HG03060 (cell line): Measurements from ENCODE around the gene OTOP2.

ENCODE experiments used
- ATAC-seq: cut with Tn5 transposase; IDR thresholded peaks from one replicate; pipeline ENCODE4 v1.9.1; 2021; ENCODE audit warnings: low read depth, moderate number of reproducible peaks; ENCODE audit not compliant: unreplicated experiment

OTOP2 gene

DNA sequence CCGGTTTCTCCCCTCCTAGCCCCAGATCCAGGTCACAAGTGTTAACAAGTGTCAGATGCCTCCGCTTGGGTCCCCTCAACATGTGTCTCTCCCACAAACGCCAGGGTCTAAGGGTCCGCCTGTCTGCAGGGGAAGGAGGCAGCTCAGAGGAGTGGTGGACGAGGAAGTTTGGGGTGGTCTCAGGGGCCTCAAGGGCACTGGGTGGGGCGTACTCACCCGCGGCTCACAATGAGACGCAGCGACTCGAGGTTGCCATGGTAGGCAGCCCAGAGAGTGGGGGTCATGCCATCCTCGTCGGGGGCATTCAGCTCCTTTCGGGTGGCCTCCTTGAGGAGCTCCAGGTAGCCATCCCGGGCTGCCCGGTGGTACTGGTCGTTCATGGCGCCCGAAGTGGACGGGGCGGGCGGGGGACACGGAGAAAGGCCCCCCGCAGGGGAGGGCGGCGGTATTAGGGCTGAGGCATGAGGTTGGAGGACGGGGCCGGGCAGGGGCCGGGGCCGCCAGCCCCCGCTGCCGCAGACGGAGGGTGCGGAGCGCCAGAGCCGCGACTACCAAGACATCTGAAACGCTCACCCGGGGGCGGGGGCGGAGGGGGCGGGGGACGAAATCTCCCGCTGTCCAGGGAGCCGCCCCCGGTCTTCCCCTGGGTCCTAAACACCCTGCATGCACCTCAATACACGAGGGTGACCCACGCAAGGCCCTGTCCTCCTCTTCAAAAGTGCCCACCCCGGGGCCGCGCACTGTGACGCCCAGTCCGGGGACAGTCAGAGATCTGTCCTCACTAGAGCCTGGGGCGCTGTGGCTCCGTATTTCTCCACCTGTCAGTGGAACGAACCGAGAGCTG lies 1.2 kb upstream of the OTOP2 start, which contains the start of gene USH1G:
Gene USH1G, minus strand, starts transcription at position 562 of the 844 bp plus-strand sequence. Its CDS starts 182 bp downstream, at position 380.
- no peak for ATAC-seq

DNA sequence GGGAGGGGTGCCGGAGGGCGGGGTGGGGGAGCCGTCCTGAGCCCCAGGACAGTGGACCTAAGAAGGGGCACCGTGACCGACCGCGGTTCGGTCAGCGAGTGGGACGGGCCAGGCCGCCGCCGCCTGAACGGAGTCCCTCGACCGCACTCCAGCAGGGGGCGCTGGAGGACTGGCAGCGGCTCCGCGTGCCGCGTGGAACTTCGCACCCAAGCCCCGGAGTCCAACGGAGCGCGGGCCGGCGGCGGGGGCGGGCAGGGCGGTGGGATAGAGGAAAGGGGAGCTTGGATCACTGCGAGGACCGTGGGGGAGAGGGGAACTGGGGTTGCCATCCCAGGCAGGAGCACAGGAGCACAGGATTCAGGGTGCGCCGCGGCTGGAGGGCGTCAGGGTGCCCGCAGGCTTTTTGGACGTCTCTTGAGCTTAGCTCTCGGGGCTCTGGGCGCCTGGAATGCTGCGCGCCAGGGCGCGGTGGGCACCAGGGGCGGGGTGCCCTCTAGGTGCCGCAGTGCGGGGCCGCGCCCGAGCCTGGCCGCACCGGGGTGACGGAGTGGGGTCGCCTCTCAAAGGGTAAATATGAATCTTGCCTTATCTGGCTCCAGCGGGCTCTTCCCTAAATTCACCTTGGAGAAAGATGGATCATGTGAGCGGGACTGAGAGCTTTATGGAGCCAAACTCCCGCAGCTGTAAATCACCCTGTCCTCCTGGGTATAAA lies 379 bp upstream of the OTOP2 start:
- no peak for ATAC-seq

GRCh38 chr17:74925242-74925641 lies 1.2 kb downstream of the OTOP2 start:
- ATAC-seq = no peak

DNA sequence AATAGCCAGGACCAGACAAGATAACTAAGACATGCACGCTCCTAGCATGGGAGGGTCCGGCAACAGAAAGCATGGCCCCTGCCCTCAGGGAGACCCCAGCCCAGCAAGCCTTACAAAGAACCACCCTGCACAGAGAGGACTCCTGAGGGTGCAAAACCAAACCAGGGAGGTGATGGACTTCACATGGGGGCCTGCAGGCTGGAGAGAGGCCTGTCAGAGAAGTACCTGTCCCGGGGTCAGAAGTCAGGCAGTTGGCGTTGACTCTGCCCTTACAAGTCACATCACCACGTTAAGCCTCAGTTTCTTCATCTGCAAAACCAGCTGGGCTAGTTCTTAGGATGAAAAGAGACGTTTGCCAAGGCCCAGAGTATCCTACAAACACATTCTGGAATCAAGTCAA lies 4.7 kb downstream of the OTOP2 start:
- ATAC-seq = no peak

DNA sequence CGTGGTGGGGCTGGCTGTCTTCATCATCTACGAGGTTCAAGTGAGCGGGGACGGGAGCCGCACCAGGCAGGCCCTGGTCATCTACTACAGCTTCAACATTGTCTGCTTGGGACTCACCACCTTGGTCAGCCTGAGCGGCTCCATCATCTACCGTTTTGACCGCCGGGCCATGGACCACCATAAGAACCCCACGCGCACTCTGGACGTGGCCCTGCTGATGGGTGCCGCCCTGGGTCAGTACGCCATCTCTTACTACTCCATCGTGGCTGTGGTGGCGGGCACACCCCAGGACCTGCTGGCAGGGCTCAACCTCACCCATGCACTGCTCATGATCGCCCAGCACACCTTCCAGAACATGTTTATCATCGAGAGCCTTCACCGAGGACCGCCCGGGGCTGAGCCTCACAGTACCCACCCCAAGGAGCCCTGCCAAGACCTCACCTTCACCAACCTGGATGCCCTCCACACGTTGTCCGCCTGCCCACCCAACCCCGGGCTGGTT lies 6.5 kb downstream of the OTOP2 start:
- ATAC-seq = no peak

DNA sequence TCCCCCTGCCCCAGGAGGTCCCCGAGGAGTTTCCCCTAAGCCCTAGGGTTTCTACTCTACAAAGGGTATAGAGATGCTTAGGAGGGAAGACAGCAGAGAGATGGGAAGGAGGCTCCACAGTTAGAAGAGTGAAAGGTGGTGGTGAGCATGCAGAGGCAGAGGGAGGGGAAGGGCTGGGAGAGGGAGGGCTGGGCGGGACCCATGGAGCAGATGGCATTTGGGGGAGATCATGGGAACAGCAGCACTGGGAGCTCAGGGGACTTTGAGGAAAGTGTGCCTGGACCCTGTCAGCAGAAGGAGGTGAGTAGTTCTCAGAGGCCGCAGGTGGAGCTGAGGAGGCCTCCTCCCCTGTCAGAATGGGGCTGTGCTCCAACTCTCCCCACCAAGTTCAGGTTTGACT lies 11.0 kb downstream of the OTOP2 start:
- no peak for ATAC-seq

DNA sequence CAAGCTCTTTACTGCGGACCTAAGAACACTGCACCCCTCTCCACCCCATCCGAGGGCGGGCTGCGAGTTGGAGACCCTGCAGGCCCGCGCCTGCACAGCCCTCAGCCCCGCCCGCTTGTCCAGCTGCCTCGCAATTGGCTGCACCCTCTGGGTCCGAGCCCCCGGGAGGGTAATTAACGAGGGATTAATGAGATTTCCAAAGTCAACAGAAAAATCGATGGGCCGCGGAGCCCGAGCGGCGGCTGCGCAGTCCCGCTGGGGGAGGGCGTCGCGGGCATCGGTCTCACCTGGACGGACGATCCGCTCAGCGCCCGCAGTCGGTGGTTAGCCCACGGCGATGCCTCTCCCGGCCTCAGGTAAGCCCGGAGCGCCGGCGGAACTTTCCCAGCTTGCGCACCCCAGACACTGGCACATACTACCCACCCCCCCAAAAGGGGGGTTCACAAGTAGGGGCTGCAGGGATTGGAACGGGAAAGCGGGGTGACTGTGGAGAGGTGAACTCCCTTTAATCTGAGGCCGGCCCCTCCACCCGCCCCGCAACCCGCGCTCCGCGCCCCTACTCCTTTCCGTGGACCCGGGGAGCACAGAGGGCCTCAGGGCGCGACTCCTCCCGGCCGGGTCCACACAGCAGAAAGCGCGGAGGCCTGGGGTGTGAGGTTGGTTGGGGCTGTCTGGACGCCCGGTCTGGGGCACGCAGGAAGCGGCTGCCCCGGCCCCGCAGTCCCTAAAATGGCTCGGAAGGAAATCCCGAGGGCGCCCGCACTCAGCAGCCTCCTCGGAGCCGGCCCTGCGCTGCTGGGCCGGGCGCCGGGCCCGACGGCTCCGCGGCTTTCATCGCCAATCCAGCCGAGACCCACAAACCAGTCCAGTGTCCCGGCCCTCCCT lies 11.8 kb downstream of the OTOP2 start, which contains the start of gene OTOP3:
Gene OTOP3, plus strand, starts transcription at position 314 of the 885 bp plus-strand sequence. Its CDS starts 24 bp downstream, at position 338.
- ATAC-seq = no peak

- ATAC-seq = no peak
Observed at GRCh38 chr17:74936470-74936799, 12.4 kb downstream of the OTOP2 start.

DNA sequence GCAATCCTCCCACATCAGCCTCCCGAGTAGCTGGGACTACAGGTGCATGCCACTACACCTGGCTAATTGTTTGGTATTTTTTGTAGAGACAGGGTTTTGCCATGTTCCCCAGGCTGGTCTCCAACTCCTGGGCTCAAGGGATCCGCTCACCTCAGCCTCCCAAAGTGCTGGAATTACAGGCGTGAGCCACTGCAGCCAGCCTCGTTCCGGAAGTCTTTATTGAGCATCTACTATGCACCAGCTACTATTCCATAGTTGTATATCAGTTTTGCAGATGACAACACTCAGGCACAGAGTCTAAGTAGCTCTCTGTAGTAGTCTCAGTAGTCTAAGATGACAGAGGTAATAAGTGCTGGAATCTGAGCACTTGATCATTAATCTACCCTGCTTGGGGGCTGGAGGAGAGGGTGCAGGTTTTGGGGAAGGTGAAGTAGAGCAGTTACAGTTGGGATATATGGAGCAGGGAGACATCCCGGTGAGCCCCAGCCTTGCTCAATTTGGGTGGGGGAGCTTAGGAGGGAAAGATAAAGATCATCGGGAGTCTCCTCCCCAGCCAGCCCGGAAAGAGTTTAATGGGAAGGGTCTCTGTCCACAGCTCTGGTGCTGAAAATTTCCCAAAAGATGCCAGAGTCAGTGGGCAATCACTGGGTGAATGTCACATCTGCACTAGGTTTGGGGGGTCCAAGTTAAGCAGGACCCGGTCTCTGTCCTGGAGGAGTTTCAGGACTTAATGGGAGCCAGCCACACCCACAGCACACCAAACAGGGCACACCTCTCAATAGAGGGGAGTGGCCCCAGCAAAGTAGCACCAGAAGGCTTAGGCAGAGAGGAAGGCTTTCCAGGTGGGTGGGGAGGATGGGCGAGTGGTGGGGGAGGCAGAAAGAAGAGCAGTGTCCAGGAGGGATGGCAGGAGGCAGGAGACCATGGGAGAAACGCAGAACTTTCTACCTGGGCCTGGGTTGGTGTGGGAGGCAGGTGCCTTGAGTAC lies 13.3 kb downstream of the OTOP2 start:
- no peak for ATAC-seq

DNA sequence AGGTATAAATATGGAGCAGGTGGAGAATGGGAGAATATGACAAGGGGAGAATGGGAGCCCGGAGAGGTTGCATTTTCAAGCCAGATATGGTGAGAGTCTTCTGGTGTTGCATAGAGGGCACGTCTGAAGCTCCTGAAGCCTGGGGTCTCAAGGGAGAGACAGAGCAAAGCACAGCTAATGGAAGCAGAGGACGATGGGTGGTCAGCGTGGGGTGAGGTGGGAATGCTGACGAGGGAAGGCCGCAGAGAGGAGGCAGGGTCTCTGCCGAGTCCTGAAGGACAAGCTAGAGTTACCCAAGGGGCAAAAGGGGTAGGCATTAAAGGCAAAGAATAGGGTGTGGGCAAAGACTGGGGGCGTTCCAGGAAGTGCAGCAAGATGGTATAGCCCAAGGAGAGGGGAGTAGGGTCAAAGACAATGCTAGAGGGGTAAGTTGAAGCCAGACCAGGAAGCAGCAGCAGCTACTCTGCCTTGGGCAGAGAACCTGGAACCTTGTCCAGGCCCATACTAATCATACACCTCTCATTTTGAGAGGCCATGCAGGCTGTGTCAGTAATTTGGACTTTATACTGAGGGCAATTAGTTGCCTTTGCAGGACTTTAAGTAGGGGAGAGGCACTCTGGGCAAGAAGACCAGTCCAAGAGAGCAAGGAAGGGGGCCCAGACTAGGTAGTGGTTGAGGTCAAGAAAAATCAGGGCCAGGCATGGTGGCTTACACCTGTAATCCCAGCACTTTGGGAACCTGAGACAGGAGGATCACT lies 14.3 kb downstream of the OTOP2 start:
- no peak for ATAC-seq

DNA sequence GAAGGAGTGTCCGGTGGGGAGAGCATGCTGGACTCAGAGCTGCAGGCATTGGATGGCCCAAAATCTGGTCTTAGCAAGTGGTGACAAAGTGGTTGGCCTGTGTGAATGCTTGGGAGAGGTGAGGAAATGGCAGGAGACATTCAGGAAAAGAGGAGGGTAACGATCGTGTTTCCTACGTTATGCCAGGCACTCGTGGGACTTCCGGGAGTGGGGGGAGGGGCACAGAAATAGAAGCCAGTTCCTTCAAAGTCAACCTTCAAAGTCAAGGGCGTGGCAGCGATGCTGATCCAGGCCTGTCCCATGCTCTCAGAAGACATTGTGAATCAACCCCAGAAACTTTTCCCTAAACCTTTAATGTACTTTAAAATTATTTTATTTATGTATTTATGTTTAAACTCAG lies 15.5 kb downstream of the OTOP2 start:
- ATAC-seq = no peak

GRCh38 chr17:74941128-74941725 lies 17.2 kb downstream of the OTOP2 start:
- no peak for ATAC-seq

DNA sequence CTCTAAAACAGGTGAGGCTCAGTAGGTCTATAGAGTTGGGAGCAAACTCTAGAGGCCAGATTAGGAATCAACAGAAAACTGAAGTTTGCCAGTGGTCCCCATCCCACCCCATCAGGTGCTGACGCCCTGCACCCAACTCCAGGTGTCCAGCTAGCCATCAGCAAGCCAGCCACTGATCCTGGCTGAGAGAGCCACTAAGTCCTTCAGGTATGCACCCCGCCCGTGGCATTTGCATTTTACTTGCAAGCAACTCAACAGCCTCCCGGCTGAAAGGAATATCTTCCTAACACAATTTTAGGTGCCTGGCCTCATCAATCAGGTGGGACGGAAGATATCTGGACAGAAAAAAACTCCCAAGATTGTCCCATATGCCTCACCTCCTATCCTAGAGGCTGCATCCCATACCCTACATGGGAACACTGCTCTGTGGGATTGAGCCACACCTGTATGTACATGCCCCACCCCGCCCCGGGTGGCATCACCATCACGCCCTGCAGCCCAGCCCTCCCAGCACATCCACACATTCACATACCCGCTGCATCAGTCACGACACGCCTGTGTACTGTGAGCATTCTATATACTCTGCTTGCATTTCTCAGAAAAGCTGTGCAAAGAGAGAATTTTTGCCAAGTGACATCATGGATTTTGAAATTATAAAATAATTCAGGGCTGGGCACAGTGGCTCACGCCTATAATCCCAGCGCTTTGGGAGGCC lies 19.9 kb downstream of the OTOP2 start:
- ATAC-seq = no peak

- no peak for ATAC-seq
Observed at GRCh38 chr17:74945543-74945942, 21.5 kb downstream of the OTOP2 start.

DNA sequence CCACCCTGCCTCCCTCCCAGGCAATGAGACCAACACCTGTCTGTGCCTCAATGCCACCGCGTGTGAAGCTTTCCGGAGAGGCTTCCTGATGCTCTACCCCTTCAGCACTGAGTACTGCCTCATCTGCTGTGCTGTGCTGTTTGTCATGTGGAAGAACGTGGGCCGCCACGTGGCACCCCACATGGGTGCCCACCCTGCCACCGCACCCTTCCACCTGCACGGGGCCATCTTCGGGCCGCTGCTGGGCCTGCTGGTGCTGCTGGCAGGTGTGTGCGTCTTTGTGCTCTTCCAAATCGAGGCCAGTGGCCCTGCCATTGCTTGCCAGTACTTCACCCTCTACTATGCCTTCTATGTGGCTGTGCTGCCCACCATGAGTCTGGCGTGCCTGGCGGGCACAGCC lies 22.6 kb downstream of the OTOP2 start:
- ATAC-seq = no peak

DNA sequence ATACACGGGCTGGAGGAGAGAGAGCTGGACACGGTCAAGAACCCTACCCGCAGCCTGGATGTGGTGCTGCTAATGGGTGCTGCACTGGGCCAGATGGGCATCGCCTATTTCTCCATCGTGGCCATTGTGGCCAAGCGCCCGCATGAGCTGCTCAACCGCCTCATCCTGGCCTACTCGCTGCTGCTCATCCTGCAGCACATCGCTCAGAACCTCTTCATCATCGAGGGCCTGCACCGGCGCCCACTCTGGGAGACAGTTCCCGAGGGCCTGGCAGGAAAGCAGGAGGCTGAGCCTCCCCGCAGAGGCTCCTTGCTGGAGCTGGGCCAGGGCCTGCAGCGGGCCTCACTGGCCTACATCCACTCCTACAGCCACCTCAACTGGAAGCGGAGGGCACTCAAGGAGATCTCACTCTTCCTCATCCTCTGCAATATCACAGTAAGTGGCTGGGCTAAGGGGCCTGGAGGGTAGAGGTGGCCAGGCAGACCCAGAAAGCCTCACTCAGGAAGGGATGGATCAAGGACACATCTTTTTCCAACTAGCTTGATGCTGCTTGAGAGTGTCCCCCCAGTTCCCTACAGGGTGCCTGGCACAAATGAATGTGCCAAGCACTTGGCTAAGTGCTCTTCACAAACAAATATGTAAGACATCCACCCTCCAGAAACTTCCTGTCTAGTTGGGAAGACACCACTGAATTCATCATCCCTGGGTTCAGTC lies 23.1 kb downstream of the OTOP2 start:
- no peak for ATAC-seq

DNA sequence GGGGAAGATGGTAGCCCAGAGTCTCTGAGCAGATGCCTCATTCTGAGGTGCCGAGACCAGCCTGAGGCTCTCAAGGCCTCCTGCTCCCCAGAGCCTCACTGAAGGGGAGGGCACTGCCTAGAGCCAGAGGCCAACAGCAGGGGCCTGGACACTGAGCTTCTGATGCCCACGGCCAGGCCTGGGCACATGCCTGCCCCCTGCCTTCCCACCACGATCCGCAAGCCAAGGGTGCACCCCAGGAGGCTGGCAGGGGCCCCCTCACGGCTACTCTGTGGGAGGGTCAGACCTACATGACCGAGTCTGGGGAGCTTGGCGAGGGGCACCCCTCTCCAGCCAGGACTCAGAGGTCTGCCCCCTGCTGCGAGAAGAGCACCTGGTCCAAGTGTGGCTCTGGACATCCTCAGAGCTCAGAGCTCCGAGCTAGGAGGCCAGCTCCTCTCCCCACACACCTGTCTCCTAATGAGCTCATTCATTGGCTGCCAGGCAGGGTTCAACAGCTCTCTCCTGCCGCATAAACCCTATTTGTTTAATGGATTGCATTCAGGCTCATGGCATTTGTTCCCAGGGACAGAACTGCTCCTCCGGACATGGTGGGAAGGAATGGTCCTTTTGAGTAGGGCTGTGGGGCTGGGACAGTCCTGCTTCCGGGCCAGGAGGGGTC lies 25.5 kb downstream of the OTOP2 start:
- no peak for ATAC-seq
